NCI-H82 (cell line): ENCODE results near the gene PRM1.
A peak's percentile ranks its signal among the peaks of the same experiment; 100 is the strongest.

ENCODE experiments used
- DNase-seq: peaks from one replicate; lab custom pipeline; 2025; lab: John Stamatoyannopoulos, UW

The PRM1 gene

GRCh38 chr16:11253995-11254912, 26.9 kb downstream of the PRM1 start:
- DNase-seq, result no peak

GRCh38 chr16:11253009-11253994, 27.8 kb downstream of the PRM1 start:
- DNase-seq, result no peak

- no peak for DNase-seq
Observed at GRCh38 chr16:11252482-11252931, 28.6 kb downstream of the PRM1 start.

GRCh38 chr16:11251525-11252481, 29.3 kb downstream of the PRM1 start:
- no peak for DNase-seq

GRCh38 chr16:11250786-11251524, 30.2 kb downstream of the PRM1 start:
- DNase-seq, result no peak

- no peak for DNase-seq
Observed at GRCh38 chr16:11250091-11250785, 30.9 kb downstream of the PRM1 start.

- DNase-seq, result no peak
Observed at GRCh38 chr16:11249233-11250061, 31.7 kb downstream of the PRM1 start.

- no peak for DNase-seq
Observed at GRCh38 chr16:11248133-11248532, 33.0 kb downstream of the PRM1 start.

GRCh38 chr16:11245988-11246387, 35.1 kb downstream of the PRM1 start:
- no peak for DNase-seq

GRCh38 chr16:11245222-11245737, 35.9 kb downstream of the PRM1 start:
- no peak for DNase-seq

- DNase-seq, result peak; percentile 39
Observed at GRCh38 chr16:11242658-11243057, 38.5 kb downstream of the PRM1 start.

GRCh38 chr16:11241480-11242204, 39.5 kb downstream of the PRM1 start:
- no peak for DNase-seq

GRCh38 chr16:11240636-11241473, 40.3 kb downstream of the PRM1 start:
- DNase-seq, result no peak

GRCh38 chr16:11239644-11240632, 41.2 kb downstream of the PRM1 start:
- DNase-seq, result no peak

- no peak for DNase-seq
Observed at GRCh38 chr16:11238272-11239202, 42.6 kb downstream of the PRM1 start.
